ENCODE results near the gene NOP58. TPM values are rescaled to one million over a fixed set of nuclear protein-coding genes. Genes with fewer than 3 reads are reported as not detected.
A peak's percentile ranks its signal among the peaks of the same experiment; 100 is the strongest.
"Not testable (repeated sequence)": the region's sequence is repeated elsewhere in the genome, so short reads cannot be mapped to it uniquely, and the experiment has no call there.

NOP58 gene, protein sequence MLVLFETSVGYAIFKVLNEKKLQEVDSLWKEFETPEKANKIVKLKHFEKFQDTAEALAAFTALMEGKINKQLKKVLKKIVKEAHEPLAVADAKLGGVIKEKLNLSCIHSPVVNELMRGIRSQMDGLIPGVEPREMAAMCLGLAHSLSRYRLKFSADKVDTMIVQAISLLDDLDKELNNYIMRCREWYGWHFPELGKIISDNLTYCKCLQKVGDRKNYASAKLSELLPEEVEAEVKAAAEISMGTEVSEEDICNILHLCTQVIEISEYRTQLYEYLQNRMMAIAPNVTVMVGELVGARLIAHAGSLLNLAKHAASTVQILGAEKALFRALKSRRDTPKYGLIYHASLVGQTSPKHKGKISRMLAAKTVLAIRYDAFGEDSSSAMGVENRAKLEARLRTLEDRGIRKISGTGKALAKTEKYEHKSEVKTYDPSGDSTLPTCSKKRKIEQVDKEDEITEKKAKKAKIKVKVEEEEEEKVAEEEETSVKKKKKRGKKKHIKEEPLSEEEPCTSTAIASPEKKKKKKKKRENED
- 100 to 1,000 TPM; 226 to 234 TPM for total RNA-seq

DNA sequence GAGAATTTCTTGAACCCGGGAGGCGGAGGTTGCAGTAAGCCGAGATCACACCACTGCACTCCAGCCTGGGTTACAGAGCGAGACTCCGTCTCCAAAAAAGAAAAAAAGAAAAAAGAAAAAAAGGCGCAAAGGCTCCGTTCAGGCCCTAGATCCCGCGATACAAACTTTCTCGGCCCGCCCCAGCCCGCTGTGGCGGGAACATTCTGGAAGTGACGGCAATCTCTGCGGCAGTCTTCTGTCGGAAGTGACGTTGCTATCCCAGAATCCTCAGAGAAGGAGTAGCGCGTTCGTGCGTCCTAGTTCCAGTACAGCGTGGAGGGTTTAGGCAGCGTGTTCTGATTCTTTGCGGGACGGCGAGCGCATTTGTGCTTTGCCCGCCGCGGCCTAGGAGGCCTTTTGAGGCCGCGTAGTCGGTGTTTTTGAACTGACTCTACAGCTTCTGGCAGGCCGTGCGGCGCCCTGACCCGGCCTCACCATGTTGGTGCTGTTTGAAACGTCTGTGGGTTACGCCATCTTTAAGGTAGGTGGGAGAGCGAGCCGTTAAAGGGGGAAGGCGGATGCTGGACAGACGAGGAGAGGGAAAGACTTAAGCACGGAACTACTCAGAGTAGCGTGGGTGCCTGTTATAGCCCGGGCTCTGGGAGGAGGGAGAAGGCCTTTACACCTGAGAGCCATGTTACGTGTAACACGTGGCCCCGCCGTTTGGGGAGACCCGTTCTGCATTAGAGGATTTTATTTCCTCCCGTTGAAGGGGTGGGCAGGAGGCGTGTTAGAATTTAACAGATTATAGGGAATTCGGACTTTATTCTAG, at the start of gene NOP58:
Gene NOP58, plus strand, starts transcription at position 297 of the 811 bp plus-strand sequence. Its CDS starts 179 bp downstream, at position 476.
- peak within 1 kb of the TSS; percentile 68 for H3K27ac Mint-ChIP-seq
- H3K4me1 Mint-ChIP-seq = peaks cover 23% of the 10 kb centered on the region
- H3K4me3 Mint-ChIP-seq = peak within 1 kb of the TSS; percentile 67
- no peaks in the 10 kb centered on the region for H3K9me3 Mint-ChIP-seq
- H3K36me3 Mint-ChIP-seq = peaks cover 26% of the 10 kb centered on the region
- H3K27me3 Mint-ChIP-seq = no peaks in the 10 kb centered on the region
- DNase-seq = peak; percentile 92

DNA sequence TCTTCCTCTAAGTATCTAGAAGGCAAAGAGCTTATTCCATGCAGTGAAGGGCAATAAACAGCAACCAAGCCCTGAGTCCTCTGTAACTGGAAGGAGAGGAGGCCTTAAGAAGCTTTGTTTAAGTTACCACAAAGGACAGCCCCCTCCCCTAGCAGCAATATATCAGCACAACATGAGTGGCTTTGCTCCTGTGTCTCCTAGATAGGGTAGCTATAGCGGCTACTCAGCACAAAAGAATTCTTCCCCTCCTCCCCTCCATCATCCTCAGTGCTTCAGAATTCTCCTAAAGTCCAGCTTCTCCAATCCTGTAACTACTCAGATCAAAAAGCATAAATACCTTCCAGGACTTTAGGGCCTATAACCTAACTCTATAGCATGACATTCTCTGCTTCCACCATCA, 43.7 kb upstream of the NOP58 start:
- H3K36me3 Mint-ChIP-seq = peaks cover 25% of the 10 kb centered on the region
- H3K27ac Mint-ChIP-seq = no peak overlapping the region

DNA sequence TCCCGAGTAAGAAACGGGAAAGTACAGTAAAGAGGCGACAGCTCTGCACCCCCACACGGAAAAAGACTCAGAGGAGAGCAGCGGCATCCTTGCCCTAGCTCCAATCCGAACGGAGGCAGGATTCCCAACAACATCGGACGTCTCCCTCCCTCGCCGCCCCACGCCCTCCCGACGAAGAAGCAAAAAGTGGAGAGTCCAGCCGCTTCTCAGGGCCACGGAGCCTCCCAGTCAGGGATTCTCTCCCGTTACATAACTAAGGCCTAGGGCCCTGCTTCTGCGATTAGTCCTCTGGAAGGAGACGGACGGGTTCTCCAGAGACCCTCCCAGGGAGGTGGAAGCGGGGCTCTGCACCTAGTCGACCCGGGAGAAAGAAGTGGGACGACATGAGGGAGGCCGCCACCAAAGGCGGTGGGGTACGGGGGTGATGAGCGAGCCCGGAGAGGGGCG, 27.8 kb upstream of the NOP58 start:
- peaks cover 2% of the 10 kb centered on the region for H3K36me3 Mint-ChIP-seq
- peak overlapping the region; percentile 95 for H3K4me3 Mint-ChIP-seq
- H3K27ac Mint-ChIP-seq = peak overlapping the region; percentile 81
- peak; percentile 23 for DNase-seq
- H3K9me3 Mint-ChIP-seq = no peaks in the 10 kb centered on the region
- H3K27me3 Mint-ChIP-seq = no peaks in the 10 kb centered on the region
- H3K4me1 Mint-ChIP-seq = peaks cover 34% of the 10 kb centered on the region

More for the DNA sequence above, 43.7 kb upstream of the NOP58 start:
- Mint-ChIP-seq H3K4me1 (peaks cover 24% of the 10 kb centered on the region), H3K9me3 (no peaks in the 10 kb centered on the region), H3K4me3 (no peak overlapping the region), H3K27me3 (no peaks in the 10 kb centered on the region)
- no peak for DNase-seq

DNA sequence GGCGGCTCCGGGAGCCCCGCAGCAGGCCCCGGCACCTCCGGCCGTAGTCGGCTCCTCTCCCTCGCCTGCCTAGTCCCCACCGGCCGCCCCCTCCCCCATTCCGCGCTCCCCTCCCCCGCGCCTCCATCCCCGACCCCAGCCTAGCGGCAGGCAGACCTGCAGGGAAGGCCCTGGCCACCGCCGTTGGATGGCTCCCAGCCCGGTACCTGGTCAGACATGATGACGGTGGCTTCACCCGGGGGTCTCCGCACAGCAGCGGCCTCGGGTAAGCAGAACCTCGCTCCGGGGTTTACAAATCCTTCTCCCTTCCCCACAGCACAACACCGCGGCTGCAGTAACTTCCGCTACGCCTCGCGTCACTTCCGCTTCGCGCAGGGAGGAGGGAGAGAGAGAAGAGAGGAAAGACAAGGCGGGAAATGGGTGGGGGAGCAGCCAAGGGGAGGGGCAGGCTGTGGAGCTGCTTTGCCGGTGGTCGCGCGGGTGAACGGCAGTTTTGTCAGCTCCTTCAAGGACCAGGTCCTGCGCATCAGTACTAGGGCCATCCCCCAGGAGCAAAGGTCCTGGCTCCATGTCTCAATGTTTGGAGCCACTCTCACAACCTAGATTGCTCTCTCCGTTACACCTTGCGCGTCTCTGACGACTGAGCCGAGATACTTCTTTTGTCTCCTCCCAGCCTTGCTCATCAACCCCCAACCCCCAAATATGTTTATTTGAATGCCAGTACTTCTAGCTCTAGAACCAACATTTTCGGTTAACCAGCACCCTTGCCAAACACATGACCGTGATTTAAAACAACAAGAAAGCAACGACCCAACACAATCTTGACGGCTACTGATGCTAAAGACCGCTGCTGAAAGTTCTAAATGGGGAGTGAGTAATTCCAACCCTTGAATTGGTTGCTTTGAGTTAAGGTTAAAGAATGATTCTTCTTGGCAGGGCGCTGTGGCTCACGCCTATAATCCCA, 27.0 kb upstream of the NOP58 start, which contains the start of gene SUMO1:
Gene SUMO1, minus strand, starts transcription at position 364 of the 964 bp plus-strand sequence. Its CDS starts 146 bp downstream, at position 218.
- H3K4me1 Mint-ChIP-seq = peaks cover 30% of the 10 kb centered on the region
- H3K9me3 Mint-ChIP-seq = no peaks in the 10 kb centered on the region
- peak within 1 kb of the TSS; percentile 95 for H3K4me3 Mint-ChIP-seq
- DNase-seq = peak; percentile 91
- peaks cover 2% of the 10 kb centered on the region for H3K36me3 Mint-ChIP-seq
- H3K27ac Mint-ChIP-seq = peak within 1 kb of the TSS; percentile 93
- no peaks in the 10 kb centered on the region for H3K27me3 Mint-ChIP-seq

DNA sequence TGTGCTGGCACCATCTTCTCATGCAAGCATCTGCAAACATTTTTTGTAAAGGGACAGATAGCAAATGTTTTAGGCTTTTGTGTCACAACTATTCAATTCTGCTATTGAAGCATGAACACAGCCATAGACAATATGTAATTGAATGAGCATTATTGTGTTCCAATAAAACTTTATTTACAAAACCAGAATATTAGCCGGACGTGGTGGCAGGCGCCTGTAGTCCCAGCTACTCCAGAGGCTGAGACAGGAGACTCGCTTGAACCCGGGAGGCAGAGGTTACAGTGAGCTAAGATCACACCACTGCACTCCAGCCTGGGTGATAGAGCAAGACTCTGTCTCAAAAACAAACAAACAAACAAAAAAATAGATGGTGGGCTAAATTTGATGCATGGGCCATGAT, 17.9 kb upstream of the NOP58 start:
- not testable (repeated sequence) for H3K4me3 Mint-ChIP-seq, H3K36me3 Mint-ChIP-seq, H3K27ac Mint-ChIP-seq, H3K9me3 Mint-ChIP-seq, DNase-seq
- H3K27me3 Mint-ChIP-seq = peaks cover 14% of the 10 kb centered on the region
- peaks cover 11% of the 10 kb centered on the region for H3K4me1 Mint-ChIP-seq

DNA sequence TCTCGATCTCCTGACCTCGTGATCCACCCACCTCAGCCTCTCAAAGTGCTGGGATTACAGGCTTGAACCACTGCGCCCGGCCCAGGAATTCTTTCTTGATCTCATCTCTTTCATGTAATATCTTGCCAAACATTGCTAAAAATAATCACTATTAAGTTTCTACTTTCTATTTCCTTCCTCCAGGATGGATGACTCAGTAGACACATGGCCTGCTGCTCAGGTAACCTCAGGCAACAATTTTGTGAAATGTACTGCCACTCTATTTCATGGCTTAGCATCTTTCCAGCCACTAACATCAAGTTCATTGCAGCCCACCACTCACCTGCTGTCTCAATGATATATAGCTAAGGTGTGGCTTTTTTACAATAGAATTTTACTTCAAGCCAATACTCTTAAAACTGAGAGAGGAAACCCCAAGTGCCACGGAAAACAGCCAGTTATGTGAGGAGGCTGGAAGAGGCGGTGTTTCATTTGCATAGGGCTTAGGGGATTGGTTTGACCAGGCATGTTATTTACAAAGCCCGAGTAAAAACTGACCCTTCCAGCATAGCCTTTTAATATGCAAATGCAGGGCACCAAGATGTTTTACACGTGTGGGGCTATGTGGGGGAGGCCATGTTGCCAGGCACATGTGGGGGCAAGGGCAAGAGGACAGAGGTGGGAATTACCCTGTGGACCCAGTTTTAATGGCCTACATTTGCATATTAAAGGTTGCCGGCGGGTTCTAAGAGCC, 15.9 kb upstream of the NOP58 start:
- H3K27ac Mint-ChIP-seq = peak overlapping the region; percentile 78
- no peak overlapping the region for H3K4me3 Mint-ChIP-seq

DNA sequence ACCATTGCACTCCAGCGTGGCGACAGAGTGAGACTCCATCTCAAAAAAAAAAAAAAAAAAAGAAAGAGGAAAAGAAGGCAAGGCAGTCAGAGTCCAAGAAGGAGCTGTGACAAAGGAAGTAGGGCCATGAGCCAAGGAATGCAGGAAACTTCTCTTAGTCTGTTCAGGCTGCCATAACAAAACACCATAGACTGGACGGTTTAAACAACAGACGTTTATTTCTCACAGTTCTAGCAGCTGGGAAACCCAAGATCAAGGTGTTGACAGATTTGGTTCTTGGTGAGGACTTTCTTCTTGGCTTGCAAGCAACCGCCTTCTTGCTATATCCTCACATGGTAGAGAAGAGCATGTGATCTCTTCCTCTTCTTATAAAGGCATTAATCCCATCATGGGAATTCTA, 14.1 kb upstream of the NOP58 start:
- H3K27me3 Mint-ChIP-seq = peaks cover 14% of the 10 kb centered on the region
- peaks cover 2% of the 10 kb centered on the region for H3K36me3 Mint-ChIP-seq
- H3K4me3 Mint-ChIP-seq = no peak overlapping the region
- no peak overlapping the region for H3K27ac Mint-ChIP-seq
- H3K9me3 Mint-ChIP-seq = no peaks in the 10 kb centered on the region
- H3K4me1 Mint-ChIP-seq = peaks cover 11% of the 10 kb centered on the region
- no peak for DNase-seq

More for the DNA sequence above, 15.9 kb upstream of the NOP58 start:
- Mint-ChIP-seq H3K9me3 (no peaks in the 10 kb centered on the region), H3K27me3 (peaks cover 14% of the 10 kb centered on the region), H3K36me3 (peaks cover 2% of the 10 kb centered on the region), H3K4me1 (peaks cover 11% of the 10 kb centered on the region)
- DNase-seq = no peak

DNA sequence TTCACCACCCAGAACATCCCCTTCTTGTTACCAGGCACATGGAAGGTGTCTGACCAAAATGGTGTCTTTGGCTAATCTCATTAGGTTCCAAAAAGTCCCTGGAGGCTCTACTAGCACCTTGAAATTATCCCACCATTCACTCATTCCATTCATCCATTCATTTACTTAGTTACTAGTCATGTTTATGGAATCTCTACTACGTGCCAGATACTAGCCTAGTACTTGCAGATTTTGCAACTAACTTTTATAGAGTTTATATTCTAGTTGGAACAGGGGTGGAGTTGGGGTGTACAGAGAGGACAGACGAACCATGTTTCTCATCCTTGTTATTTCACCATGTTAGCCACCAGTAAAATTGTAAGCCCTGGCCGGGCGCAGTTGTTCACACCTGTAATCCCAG, 4.0 kb upstream of the NOP58 start:
- DNase-seq = no peak
- Mint-ChIP-seq H3K27ac (no peak overlapping the region), H3K4me1 (peaks cover 11% of the 10 kb centered on the region), H3K9me3 (no peaks in the 10 kb centered on the region), H3K27me3 (no peaks in the 10 kb centered on the region), H3K36me3 (no peaks in the 10 kb centered on the region), H3K4me3 (no peak overlapping the region)

DNA sequence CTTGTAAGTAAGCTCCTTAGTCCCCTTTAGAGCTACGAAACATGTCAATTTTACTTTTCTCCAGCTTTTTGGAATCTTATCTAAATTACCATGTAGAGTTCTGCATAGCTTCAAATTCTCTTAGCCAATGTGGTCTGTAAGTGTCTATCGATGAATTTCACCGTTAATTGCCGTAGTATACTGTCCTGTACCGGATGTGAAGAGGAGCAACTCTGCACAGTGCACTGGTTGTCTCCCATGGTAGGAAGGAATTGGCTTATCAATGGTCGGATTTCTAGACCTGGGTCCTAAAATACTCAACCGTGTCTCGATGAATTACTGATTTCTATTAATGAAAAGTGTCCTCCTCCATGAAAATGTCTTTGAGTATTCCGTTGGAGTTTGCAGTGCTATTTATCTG, 1.9 kb downstream of the NOP58 start:
- peaks cover 34% of the 10 kb centered on the region for H3K36me3 Mint-ChIP-seq
- peak overlapping the region; percentile 88 for H3K27ac Mint-ChIP-seq
- peaks cover 36% of the 10 kb centered on the region for H3K4me1 Mint-ChIP-seq
- H3K4me3 Mint-ChIP-seq = no peak overlapping the region
- no peak for DNase-seq
- no peaks in the 10 kb centered on the region for H3K9me3 Mint-ChIP-seq
- H3K27me3 Mint-ChIP-seq = no peaks in the 10 kb centered on the region

DNA sequence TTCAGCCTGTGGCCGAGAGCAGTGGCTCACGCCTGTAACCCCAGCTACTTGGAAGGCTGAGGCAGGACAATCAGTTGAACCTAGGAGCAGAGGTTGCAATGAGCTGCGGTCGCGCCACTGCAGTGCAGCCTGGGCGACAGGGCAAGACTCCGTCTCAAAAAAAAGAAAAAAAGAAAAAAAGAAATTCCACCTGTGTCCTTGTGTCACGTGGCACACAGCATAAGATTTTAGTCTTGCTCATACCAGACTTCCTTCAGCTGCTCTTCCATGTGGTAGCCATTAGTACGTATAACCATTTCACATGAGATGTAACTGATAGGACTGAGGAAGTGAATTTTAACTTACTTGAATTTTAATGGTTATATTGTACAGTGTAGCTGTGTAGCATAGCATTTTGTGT, 4.0 kb downstream of the NOP58 start:
- peaks cover 35% of the 10 kb centered on the region for H3K36me3 Mint-ChIP-seq
- H3K4me3 Mint-ChIP-seq = peak overlapping the region; percentile 69
- peaks cover 37% of the 10 kb centered on the region for H3K4me1 Mint-ChIP-seq
- H3K27ac Mint-ChIP-seq = peak overlapping the region; percentile 51
- H3K27me3 Mint-ChIP-seq = no peaks in the 10 kb centered on the region
- no peak for DNase-seq
- H3K9me3 Mint-ChIP-seq = no peaks in the 10 kb centered on the region

DNA sequence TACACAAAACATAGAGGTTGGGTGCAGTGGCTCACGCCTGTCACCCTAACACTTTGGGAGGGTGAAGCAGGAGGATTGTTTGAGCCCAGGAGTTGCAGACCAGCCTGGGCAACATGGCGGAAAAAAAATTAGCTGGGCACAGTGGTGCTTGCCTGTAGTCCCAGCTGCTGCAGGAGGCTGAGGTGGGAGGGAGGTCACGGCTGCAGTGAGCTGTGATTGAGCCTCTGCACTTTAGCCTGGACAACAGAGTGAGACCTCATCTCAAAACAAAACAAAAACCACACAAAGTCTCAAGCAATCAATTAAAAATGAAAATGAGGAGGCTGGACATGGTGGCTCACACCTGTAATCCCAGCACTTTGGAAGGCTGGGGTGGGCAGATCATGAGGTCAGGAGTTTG, 4.9 kb downstream of the NOP58 start:
- H3K4me1 Mint-ChIP-seq = peaks cover 42% of the 10 kb centered on the region

DNA sequence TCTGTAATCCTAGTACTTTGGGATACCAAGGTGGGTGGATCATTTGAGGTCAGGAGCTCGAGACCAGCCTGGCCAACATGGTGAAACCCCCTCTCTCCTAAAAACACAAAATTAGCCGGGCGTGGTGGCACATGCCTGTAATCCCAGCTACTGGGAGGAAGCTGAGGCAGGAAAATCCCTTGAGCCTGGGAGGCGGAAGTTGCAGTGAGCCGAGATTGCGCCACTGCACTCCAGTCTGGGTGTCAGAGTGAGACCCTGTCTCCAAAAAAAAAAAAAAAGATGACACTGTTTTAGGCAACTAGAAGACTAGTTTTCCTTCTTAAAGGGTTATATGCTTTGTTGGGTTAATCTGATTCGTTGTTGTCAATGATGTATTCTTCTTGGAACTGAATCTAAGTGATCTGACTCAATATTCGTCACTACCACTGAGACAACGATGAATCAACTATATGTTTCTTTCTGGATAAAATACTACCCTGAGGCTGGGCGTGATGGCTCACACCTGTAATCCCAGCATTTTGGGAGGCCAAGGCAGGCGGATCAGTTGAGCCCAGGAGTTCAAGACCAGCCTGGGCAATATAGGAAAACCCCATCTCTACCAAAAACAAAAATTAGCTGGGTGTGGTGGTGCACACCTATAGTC, 10.6 kb downstream of the NOP58 start:
- Mint-ChIP-seq H3K36me3 (peaks cover 36% of the 10 kb centered on the region), H3K4me1 (peaks cover 48% of the 10 kb centered on the region), H3K27ac (peak overlapping the region; percentile 77)
- H3K9me3 Mint-ChIP-seq, H3K4me3 Mint-ChIP-seq, H3K27me3 Mint-ChIP-seq, DNase-seq: not testable (repeated sequence)

More for the DNA sequence above, 4.9 kb downstream of the NOP58 start:
- H3K27ac Mint-ChIP-seq = peak overlapping the region; percentile 76
- no peaks in the 10 kb centered on the region for H3K9me3 Mint-ChIP-seq
- peaks cover 35% of the 10 kb centered on the region for H3K36me3 Mint-ChIP-seq
- no peaks in the 10 kb centered on the region for H3K27me3 Mint-ChIP-seq
- H3K4me3 Mint-ChIP-seq = peak overlapping the region; percentile 69
- no peak for DNase-seq

DNA sequence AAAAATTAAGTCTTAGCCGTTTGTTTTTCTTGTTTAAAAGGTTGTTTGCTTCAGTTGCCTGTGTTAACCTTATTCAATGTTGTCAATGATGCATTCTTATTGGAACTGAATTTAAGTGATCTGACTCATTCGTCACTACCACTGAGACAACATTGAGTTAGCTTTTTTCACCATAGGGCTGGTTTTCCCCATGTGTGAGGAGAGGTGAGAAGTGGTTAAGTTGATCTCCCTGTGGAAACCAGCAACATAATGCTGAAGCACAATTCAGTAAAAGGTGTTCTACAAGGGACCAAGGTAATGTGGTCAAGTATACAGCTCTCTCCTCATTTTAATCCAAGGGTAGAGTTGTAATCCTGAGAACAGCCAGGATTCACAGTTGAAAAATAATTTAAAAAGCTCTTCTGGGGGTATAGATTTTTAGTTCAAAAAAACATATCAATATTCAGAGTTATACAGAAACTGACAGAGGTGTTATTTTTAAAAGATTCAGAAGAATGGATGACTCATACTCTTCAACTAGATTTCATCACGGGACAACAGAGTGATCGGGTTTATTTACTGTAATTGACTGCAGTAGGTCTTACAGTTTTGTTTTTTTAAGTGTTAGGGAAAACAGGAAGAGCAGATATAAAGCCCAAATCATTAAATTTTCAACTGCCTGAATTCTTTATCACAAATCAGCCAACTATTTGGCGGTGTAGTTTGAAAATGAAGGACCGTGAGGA, 12.6 kb downstream of the NOP58 start:
- DNase-seq = no peak
- H3K9me3 Mint-ChIP-seq = no peaks in the 10 kb centered on the region
- no peaks in the 10 kb centered on the region for H3K27me3 Mint-ChIP-seq
- H3K27ac Mint-ChIP-seq = peak overlapping the region; percentile 85
- H3K4me3 Mint-ChIP-seq = peak overlapping the region; percentile 16
- peaks cover 38% of the 10 kb centered on the region for H3K4me1 Mint-ChIP-seq
- peaks cover 40% of the 10 kb centered on the region for H3K36me3 Mint-ChIP-seq

Data from activated naive CD8-positive, alpha-beta T cell treated with anti-CD3 and anti-CD28 coated beads for 36 hours (primary cell).